Transverse colon (tissue), 4 donors: ENCODE measurements around the gene XIST. TPM values are rescaled to one million over a fixed set of nuclear protein-coding genes. Genes with fewer than 3 reads are reported as not detected.

Experiments
- DNase-seq: peaks from one replicate; pipeline ENCODE4 v3.0.0-alpha.2; 2019
- H3K27ac ChIP-seq, 4 donors: fragments of 200-600 bp; sonication (generic); 2 replicates each; pipeline ENCODE4 v1.5.1; 2016 to 2018; ENCODE audit warnings: inconsistent platforms in 4 of 4
- H3K27me3 ChIP-seq: fragments of 200-600 bp; sonication (generic); 2 replicates; pipeline ENCODE4 v1.5.1; 2017; ENCODE audit warnings: inconsistent platforms
- H3K36me3 ChIP-seq, 4 donors: fragments of 200-600 bp; sonication (generic); 2 replicates each; pipeline ENCODE4 v1.5.1; 2017 to 2019; ENCODE audit warnings: inconsistent platforms in 4 of 4
- H3K4me1 ChIP-seq, 4 donors: fragments of 200-600 bp; sonication (generic); 2 replicates each; pipeline ENCODE4 v1.5.1; 2017 to 2020; ENCODE audit warnings: inconsistent platforms in 4 of 4
- H3K4me3 ChIP-seq, 4 donors: fragments of 200-600 bp; sonication (generic); 1 replicate in 1 of 4; 2 replicates in 3 of 4; pipeline versions ENCODE4 v1.5.1 to v1.6.1; 2017 to 2019; ENCODE audit warnings: inconsistent platforms in 4 of 4
- H3K9me3 ChIP-seq, 2 donors: fragments of 200-600 bp; sonication (generic); 2 replicates each; pipeline ENCODE4 v1.5.1; 2017 to 2019; ENCODE audit warnings: inconsistent platforms in 2 of 2
- CTCF ChIP-seq, 5 experiments: fragments of 200-600 bp in 3 of 5; fragments of 450-650 bp in 2 of 5; sonication (generic) in 3 of 5; IDR thresholded peaks; 1 replicate in 2 of 5; 2 replicates in 3 of 5; pipeline ENCODE4 v1.5.1; 2016 to 2017; ENCODE audit warnings: antibody characterized with exemption in 5 of 5, inconsistent platforms in 3 of 5, mild to moderate bottlenecking in 2 of 5, moderate library complexity in 1 of 5
- EP300 ChIP-seq: sonication (generic); formaldehyde crosslinking; IDR thresholded peaks from one replicate; pipeline ENCODE4 v1.6.1; 2017; ENCODE audit warnings: antibody characterized with exemption, low read depth
- POLR2A ChIP-seq: fragments of 450-650 bp; IDR thresholded peaks from one replicate; pipeline ENCODE4 v1.6.1; 2016; ENCODE audit warnings: antibody characterized with exemption, mild to moderate bottlenecking, moderate library complexity
- POLR2AphosphoS5 ChIP-seq, 3 donors: sonication (generic); formaldehyde crosslinking; IDR thresholded peaks; one replicate each; pipeline ENCODE4 v1.6.1; 2016; ENCODE audit warnings: antibody characterized with exemption in 3 of 3
- WGBS, 2 donors: methylation state at CpG; one replicate each; pipeline ENCODE4 v1.1.5; 2018; ENCODE audit warnings: low coverage in 1 of 2; 5-methylcytosine and 5-hydroxymethylcytosine counted together
- in situ Hi-C, 4 donors: fragments of 200-750 bp; cut with MboI; loops; one replicate each; pipeline versions ENCODE4 v1.15.0 to v1.15.1; 2017; ENCODE audit warnings: low sequenced_read_pairs in 3 of 4, low pct_ligation_motif_present in 1 of 4, low pct_unique_long_range_greater_than_20kb in 1 of 4
- intact Hi-C: fragments of 100-400 bp; cut with DNase I; formaldehyde crosslinking; loops from one replicate; pipeline ENCODE4 v1.15.1; 2023; ENCODE audit warnings: low total_unique reads
- total RNA-seq, 4 donors: library from RNA; depleted of rRNA; stranded (reverse); fragments of >200 nt; gene quantifications; one replicate each; pipeline ENCODE4 v1.1.0, GENCODE V29; 2016

XIST gene
- total RNA-seq, 4 donors from 2014 or later = 0.27 to 709 (median 242) TPM

DNA sequence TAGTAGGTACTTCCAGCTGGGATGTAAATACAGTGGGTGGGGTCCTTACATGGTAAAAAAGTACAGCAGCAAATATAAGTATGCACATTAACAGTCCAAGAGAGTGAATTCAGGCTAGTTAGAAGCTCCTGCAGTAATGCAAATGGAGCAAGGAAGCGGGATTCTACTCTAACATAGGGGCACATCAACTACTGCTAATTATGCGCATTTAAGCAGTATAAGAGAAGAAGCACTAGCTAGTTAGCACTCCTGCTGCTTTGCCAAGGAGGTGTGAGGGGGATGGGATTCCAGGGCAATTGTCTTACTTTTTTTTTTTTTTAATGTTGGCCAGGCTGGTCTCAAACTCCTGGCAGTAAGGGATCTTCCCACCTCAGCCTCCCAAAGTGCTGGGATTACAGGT lies 5.4 kb downstream of the XIST start:
- no peaks in the 10 kb centered on the region for H3K9me3 ChIP-seq
- H3K4me3 ChIP-seq = no peak overlapping the region
- H3K27ac ChIP-seq = no peak overlapping the region
- H3K36me3 ChIP-seq = no peaks in the 10 kb centered on the region
- H3K27me3 ChIP-seq = no peaks in the 10 kb centered on the region
- intact Hi-C loops (no loop called here), in situ Hi-C loops (no loop called here)
- no peak for DNase-seq
- 86 to 92% methylated on average over 2 of the region's 2 CpGs for WGBS, 2 donors
- TF ChIP-seq EP300 (no peak), CTCF (IDR thresholded peaks at IDR 0.05) (no peak), POLR2A (no peak), POLR2AphosphoS5 (IDR thresholded peaks at IDR 0.05) (no peak)
- peaks cover 0 to 10% (median 0%) of the 10 kb centered on the region in 4 donors for H3K4me1 ChIP-seq

DNA sequence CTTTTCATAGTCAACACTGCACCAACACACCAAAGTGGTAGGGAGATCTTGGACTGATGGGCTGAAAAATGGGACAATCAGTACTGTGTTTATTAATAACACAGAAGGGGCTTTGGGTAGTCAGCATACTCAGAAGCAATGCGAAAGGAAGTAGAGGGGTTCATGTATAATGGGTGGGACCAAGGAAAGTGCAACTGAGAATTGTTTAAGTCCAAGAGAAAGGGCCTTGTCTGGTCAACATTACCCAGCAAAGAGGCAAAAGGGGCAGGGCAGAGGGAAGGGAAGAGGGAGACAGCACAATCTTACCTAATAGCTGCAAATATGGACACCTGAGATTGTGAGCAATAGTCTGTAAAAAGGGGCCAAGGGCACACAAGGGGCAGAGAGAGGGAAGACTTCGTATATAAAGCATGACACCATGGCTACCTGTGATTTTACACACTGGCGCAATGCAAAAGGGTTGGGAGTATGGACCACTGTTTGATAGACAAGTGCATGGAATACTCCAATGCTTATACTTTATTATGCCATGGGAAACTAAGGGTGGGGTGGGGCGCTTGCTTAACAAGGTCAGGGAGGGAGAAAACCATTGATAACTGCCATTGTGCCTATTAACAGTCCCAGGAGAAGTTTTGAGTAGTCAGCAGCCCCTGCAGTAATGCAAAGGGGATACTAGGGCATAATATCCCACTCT lies 9.8 kb downstream of the XIST start:
- 82 to 100% methylated on average over 1 to 4 of the region's 4 CpGs for WGBS, 2 donors
- intact Hi-C loops = no loop called here

GRCh38 chrX:73841337-73841736 lies 11.2 kb downstream of the XIST start:
- no peaks in the 10 kb centered on the region for H3K27me3 ChIP-seq
- no peak for DNase-seq
- TF ChIP-seq CTCF (IDR thresholded peaks at IDR 0.05) = no peak
- TF ChIP-seq EP300 = no peak
- TF ChIP-seq POLR2A = no peak
- no peak for TF ChIP-seq POLR2AphosphoS5 (IDR thresholded peaks at IDR 0.05)
- H3K27ac ChIP-seq = no peak overlapping the region
- intact Hi-C loops = no loop called here
- 69 to 94% methylated on average over 3 to 5 of the region's 5 CpGs for WGBS, 2 donors
- peaks cover 0 to 10% (median 0%) of the 10 kb centered on the region in 4 donors for H3K4me1 ChIP-seq
- in situ Hi-C loops = no loop called here
- H3K9me3 ChIP-seq = no peaks in the 10 kb centered on the region
- no peak overlapping the region for H3K4me3 ChIP-seq
- H3K36me3 ChIP-seq = no peaks in the 10 kb centered on the region

More for the DNA sequence above, 9.8 kb downstream of the XIST start:
- Histone ChIP-seq H3K36me3 (no peaks in the 10 kb centered on the region), H3K4me3 (no peak overlapping the region), H3K4me1 (peaks cover 0 to 14% (median 0%) of the 10 kb centered on the region in 4 donors), H3K27me3 (no peaks in the 10 kb centered on the region), H3K9me3 (no peaks in the 10 kb centered on the region), H3K27ac (no peak overlapping the region)
- TF ChIP-seq CTCF (IDR thresholded peaks at IDR 0.05) (no peak), EP300 (no peak)
- DNase-seq = no peak
- in situ Hi-C loops = no loop called here

GRCh38 chrX:73840120-73840924 lies 12.2 kb downstream of the XIST start:
- Histone ChIP-seq H3K27ac (no peak overlapping the region), H3K27me3 (no peaks in the 10 kb centered on the region), H3K4me1 (peaks cover 0 to 4% (median 0%) of the 10 kb centered on the region in 4 donors), H3K9me3 (no peaks in the 10 kb centered on the region), H3K36me3 (no peaks in the 10 kb centered on the region), H3K4me3 (no peak overlapping the region)
- intact Hi-C loops (no loop called here), in situ Hi-C loops (no loop called here)
- WGBS, 2 donors = 74 to 79% methylated on average over 6 of the region's 6 CpGs
- no peak for TF ChIP-seq CTCF (IDR thresholded peaks at IDR 0.05)
- TF ChIP-seq POLR2A = no peak
- no peak for TF ChIP-seq EP300
- TF ChIP-seq POLR2AphosphoS5 (IDR thresholded peaks at IDR 0.05) = no peak
- no peak for DNase-seq
